ENCODE results near the gene THOC6.

- no peak for TF ChIP-seq CTCF (IDR thresholded peaks at IDR 0.05; ENCODE audit: low read length)
- no peak for TF ChIP-seq EZH2 (IDR thresholded peaks at IDR 0.05; ENCODE audit: borderline replicate concordance, low read length)
These were observed 36.7 kb downstream of the THOC6 start for GRCh38 chr16:3060339-3061127.

All from OCI-LY1 (cell line).